ENCODE results near the gene SNX14.
A peak's percentile ranks its signal among the peaks of the same experiment; 100 is the strongest.

Gene SNX14

GRCh38 chr6:85612690-85613474 is 19.2 kb upstream of the SNX14 start:
- H3K4me3 ChIP-seq (replicated peaks; ENCODE audit: insufficient read depth, low read length), result no peak overlapping the region
- TF ChIP-seq, protein P1, sequence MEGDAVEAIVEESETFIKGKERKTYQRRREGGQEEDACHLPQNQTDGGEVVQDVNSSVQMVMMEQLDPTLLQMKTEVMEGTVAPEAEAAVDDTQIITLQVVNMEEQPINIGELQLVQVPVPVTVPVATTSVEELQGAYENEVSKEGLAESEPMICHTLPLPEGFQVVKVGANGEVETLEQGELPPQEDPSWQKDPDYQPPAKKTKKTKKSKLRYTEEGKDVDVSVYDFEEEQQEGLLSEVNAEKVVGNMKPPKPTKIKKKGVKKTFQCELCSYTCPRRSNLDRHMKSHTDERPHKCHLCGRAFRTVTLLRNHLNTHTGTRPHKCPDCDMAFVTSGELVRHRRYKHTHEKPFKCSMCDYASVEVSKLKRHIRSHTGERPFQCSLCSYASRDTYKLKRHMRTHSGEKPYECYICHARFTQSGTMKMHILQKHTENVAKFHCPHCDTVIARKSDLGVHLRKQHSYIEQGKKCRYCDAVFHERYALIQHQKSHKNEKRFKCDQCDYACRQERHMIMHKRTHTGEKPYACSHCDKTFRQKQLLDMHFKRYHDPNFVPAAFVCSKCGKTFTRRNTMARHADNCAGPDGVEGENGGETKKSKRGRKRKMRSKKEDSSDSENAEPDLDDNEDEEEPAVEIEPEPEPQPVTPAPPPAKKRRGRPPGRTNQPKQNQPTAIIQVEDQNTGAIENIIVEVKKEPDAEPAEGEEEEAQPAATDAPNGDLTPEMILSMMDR (IDR thresholded peaks at IDR 0.05; ENCODE audit: insufficient read depth, low read length), result no peak
- no peak for TF ChIP-seq POLR2AphosphoS5 (IDR thresholded peaks at IDR 0.05; ENCODE audit: low read depth)
- TF ChIP-seq, protein P2, sequence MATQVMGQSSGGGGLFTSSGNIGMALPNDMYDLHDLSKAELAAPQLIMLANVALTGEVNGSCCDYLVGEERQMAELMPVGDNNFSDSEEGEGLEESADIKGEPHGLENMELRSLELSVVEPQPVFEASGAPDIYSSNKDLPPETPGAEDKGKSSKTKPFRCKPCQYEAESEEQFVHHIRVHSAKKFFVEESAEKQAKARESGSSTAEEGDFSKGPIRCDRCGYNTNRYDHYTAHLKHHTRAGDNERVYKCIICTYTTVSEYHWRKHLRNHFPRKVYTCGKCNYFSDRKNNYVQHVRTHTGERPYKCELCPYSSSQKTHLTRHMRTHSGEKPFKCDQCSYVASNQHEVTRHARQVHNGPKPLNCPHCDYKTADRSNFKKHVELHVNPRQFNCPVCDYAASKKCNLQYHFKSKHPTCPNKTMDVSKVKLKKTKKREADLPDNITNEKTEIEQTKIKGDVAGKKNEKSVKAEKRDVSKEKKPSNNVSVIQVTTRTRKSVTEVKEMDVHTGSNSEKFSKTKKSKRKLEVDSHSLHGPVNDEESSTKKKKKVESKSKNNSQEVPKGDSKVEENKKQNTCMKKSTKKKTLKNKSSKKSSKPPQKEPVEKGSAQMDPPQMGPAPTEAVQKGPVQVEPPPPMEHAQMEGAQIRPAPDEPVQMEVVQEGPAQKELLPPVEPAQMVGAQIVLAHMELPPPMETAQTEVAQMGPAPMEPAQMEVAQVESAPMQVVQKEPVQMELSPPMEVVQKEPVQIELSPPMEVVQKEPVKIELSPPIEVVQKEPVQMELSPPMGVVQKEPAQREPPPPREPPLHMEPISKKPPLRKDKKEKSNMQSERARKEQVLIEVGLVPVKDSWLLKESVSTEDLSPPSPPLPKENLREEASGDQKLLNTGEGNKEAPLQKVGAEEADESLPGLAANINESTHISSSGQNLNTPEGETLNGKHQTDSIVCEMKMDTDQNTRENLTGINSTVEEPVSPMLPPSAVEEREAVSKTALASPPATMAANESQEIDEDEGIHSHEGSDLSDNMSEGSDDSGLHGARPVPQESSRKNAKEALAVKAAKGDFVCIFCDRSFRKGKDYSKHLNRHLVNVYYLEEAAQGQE (IDR thresholded peaks at IDR 0.05; ENCODE audit: insufficient replicate concordance, low read depth), result no peak
- no peak for TF ChIP-seq GABPA (IDR thresholded peaks at IDR 0.05; ENCODE audit: low read depth)
- no peak for TF ChIP-seq SPI1 (IDR thresholded peaks at IDR 0.05; ENCODE audit: borderline replicate concordance, low read depth)
- no peak for DNase-seq (ENCODE audit: low read depth in 1 of 2, low spot score in 1 of 2)
- no peak overlapping the region for H3K27ac ChIP-seq (replicated peaks)
- no peaks in the 10 kb centered on the region for H3K27me3 ChIP-seq (ENCODE audit: insufficient read depth, poor library complexity, severe bottlenecking)

- Histone ChIP-seq H3K27ac (replicated peaks) (no peak overlapping the region), H3K4me3 (replicated peaks; ENCODE audit: insufficient read depth, low read length) (no peak overlapping the region), H3K27me3 (ENCODE audit: insufficient read depth, poor library complexity, severe bottlenecking) (no peaks in the 10 kb centered on the region)
- no peak for DNase-seq (ENCODE audit: low read depth in 1 of 2, low spot score in 1 of 2)
- TF ChIP-seq, protein P1 (IDR thresholded peaks at IDR 0.05; ENCODE audit: insufficient read depth, low read length), result no peak
- TF ChIP-seq POLR2AphosphoS5 (IDR thresholded peaks at IDR 0.05; ENCODE audit: low read depth) (0 out of 2 replicates have a peak, but pooled peaks have one; percentile 18), GABPA (IDR thresholded peaks at IDR 0.05; ENCODE audit: low read depth) (no peak)
- TF ChIP-seq, protein P2 (IDR thresholded peaks at IDR 0.05; ENCODE audit: insufficient replicate concordance, low read depth), result no peak
These were observed 16.7 kb upstream of the SNX14 start for GRCh38 chr6:85610182-85610895.

- Histone ChIP-seq H3K27ac (replicated peaks) (no peak overlapping the region), H3K27me3 (ENCODE audit: insufficient read depth, poor library complexity, severe bottlenecking) (no peaks in the 10 kb centered on the region), H3K4me3 (replicated peaks; ENCODE audit: insufficient read depth, low read length) (no peak overlapping the region)
- no peak for TF ChIP-seq SPI1 (IDR thresholded peaks at IDR 0.05; ENCODE audit: borderline replicate concordance, low read depth)
- TF ChIP-seq, protein P1 (IDR thresholded peaks at IDR 0.05; ENCODE audit: insufficient read depth, low read length), result no peak
- TF ChIP-seq, protein P2 (IDR thresholded peaks at IDR 0.05; ENCODE audit: insufficient replicate concordance, low read depth), result no peak
- TF ChIP-seq GABPA (IDR thresholded peaks at IDR 0.05; ENCODE audit: low read depth), result no peak
- TF ChIP-seq POLR2AphosphoS5 (IDR thresholded peaks at IDR 0.05; ENCODE audit: low read depth), result no peak
- DNase-seq (ENCODE audit: low read depth in 1 of 2, low spot score in 1 of 2), result no peak
These were observed 8.4 kb upstream of the SNX14 start for GRCh38 chr6:85602100-85602499.

Data from HL-60 (cell line).